ENCODE data around the gene LRRC45.

LRRC45 gene

GRCh38 chr17:81998691-81999438 is 24.2 kb upstream of the LRRC45 start:
- no peak for TF ChIP-seq PAX5 (IDR thresholded peaks at IDR 0.05; ENCODE audit: insufficient read depth, low read length, severe bottlenecking)
- TF ChIP-seq POU2F2 (IDR thresholded peaks at IDR 0.05; ENCODE audit: low read depth, low read length) = no peak
- TF ChIP-seq SPI1 (IDR thresholded peaks at IDR 0.05; ENCODE audit: low read depth, low read length) = no peak
- TF ChIP-seq TAF1 (IDR thresholded peaks at IDR 0.05; ENCODE audit: low read depth, low read length) = no peak
- no peak for TF ChIP-seq POLR2A (IDR thresholded peaks at IDR 0.05; ENCODE audit: low read depth, low read length)
- TF ChIP-seq POLR2AphosphoS5 (IDR thresholded peaks at IDR 0.05; ENCODE audit: low read depth, low read length) = no peak
- DNase-seq (ENCODE audit: insufficient read length, low spot score) (no peak), FAIRE-seq (no peak)

GRCh38 chr17:81999587-81999975 is 23.5 kb upstream of the LRRC45 start:
- FAIRE-seq (no peak), DNase-seq (ENCODE audit: insufficient read length, low spot score) (no peak)
- TF ChIP-seq POLR2AphosphoS5 (IDR thresholded peaks at IDR 0.05; ENCODE audit: low read depth, low read length) (no peak), PAX5 (IDR thresholded peaks at IDR 0.05; ENCODE audit: insufficient read depth, low read length, severe bottlenecking) (no peak), TAF1 (IDR thresholded peaks at IDR 0.05; ENCODE audit: low read depth, low read length) (no peak), POLR2A (IDR thresholded peaks at IDR 0.05; ENCODE audit: low read depth, low read length) (no peak), SPI1 (IDR thresholded peaks at IDR 0.05; ENCODE audit: low read depth, low read length) (no peak), POU2F2 (IDR thresholded peaks at IDR 0.05; ENCODE audit: low read depth, low read length) (no peak)

GRCh38 chr17:81999976-82000802 is 22.9 kb upstream of the LRRC45 start:
- no peak for FAIRE-seq
- DNase-seq (ENCODE audit: insufficient read length, low spot score) = no peak
- TF ChIP-seq POLR2AphosphoS5 (IDR thresholded peaks at IDR 0.05; ENCODE audit: low read depth, low read length) (no peak), SPI1 (IDR thresholded peaks at IDR 0.05; ENCODE audit: low read depth, low read length) (no peak), TAF1 (IDR thresholded peaks at IDR 0.05; ENCODE audit: low read depth, low read length) (no peak)

GRCh38 chr17:82000803-82001570 is 22.1 kb upstream of the LRRC45 start:
- no peak for DNase-seq (ENCODE audit: insufficient read length, low spot score)
- no peak for FAIRE-seq
- TF ChIP-seq POU2F2 (IDR thresholded peaks at IDR 0.05; ENCODE audit: low read depth, low read length) = no peak
- no peak for TF ChIP-seq SPI1 (IDR thresholded peaks at IDR 0.05; ENCODE audit: low read depth, low read length)
- no peak for TF ChIP-seq POLR2A (IDR thresholded peaks at IDR 0.05; ENCODE audit: low read depth, low read length)
- TF ChIP-seq PAX5 (IDR thresholded peaks at IDR 0.05; ENCODE audit: insufficient read depth, low read length, severe bottlenecking) = no peak
- TF ChIP-seq TAF1 (IDR thresholded peaks at IDR 0.05; ENCODE audit: low read depth, low read length) = no peak
- TF ChIP-seq POLR2AphosphoS5 (IDR thresholded peaks at IDR 0.05; ENCODE audit: low read depth, low read length) = no peak

GRCh38 chr17:82001571-82002056 is 21.5 kb upstream of the LRRC45 start:
- TF ChIP-seq POLR2A (IDR thresholded peaks at IDR 0.05; ENCODE audit: low read depth, low read length) (no peak), PAX5 (IDR thresholded peaks at IDR 0.05; ENCODE audit: insufficient read depth, low read length, severe bottlenecking) (no peak), POU2F2 (IDR thresholded peaks at IDR 0.05; ENCODE audit: low read depth, low read length) (no peak), TAF1 (IDR thresholded peaks at IDR 0.05; ENCODE audit: low read depth, low read length) (no peak), SPI1 (IDR thresholded peaks at IDR 0.05; ENCODE audit: low read depth, low read length) (no peak), POLR2AphosphoS5 (IDR thresholded peaks at IDR 0.05; ENCODE audit: low read depth, low read length) (no peak)
- DNase-seq (ENCODE audit: insufficient read length, low spot score) (no peak), FAIRE-seq (no peak)

GRCh38 chr17:82003411-82004381 is 19.4 kb upstream of the LRRC45 start:
- TF ChIP-seq SPI1 (IDR thresholded peaks at IDR 0.05; ENCODE audit: low read depth, low read length) = no peak
- no peak for TF ChIP-seq POLR2A (IDR thresholded peaks at IDR 0.05; ENCODE audit: low read depth, low read length)
- TF ChIP-seq POU2F2 (IDR thresholded peaks at IDR 0.05; ENCODE audit: low read depth, low read length) = no peak
- no peak for TF ChIP-seq PAX5 (IDR thresholded peaks at IDR 0.05; ENCODE audit: insufficient read depth, low read length, severe bottlenecking)
- no peak for TF ChIP-seq TAF1 (IDR thresholded peaks at IDR 0.05; ENCODE audit: low read depth, low read length)
- TF ChIP-seq POLR2AphosphoS5 (IDR thresholded peaks at IDR 0.05; ENCODE audit: low read depth, low read length) = no peak
- DNase-seq (ENCODE audit: insufficient read length, low spot score) (no peak), FAIRE-seq (no peak)

- TF ChIP-seq PAX5 (IDR thresholded peaks at IDR 0.05; ENCODE audit: insufficient read depth, low read length, severe bottlenecking) (no peak), POU2F2 (IDR thresholded peaks at IDR 0.05; ENCODE audit: low read depth, low read length) (no peak), POLR2AphosphoS5 (IDR thresholded peaks at IDR 0.05; ENCODE audit: low read depth, low read length) (no peak), TAF1 (IDR thresholded peaks at IDR 0.05; ENCODE audit: low read depth, low read length) (no peak), POLR2A (IDR thresholded peaks at IDR 0.05; ENCODE audit: low read depth, low read length) (no peak), SPI1 (IDR thresholded peaks at IDR 0.05; ENCODE audit: low read depth, low read length) (no peak)
- no peak for FAIRE-seq
- no peak for DNase-seq (ENCODE audit: insufficient read length, low spot score)
These were observed 18.3 kb upstream of the LRRC45 start for GRCh38 chr17:82004517-82005455.
